ENCODE measurements around the gene PROSER1. TPM values are rescaled to one million over a fixed set of nuclear protein-coding genes. Genes with fewer than 3 reads are reported as not detected.

PROSER1 gene
- total RNA-seq, 2 donors from 2014 or later: 14.8 to 19.8 TPM

DNA sequence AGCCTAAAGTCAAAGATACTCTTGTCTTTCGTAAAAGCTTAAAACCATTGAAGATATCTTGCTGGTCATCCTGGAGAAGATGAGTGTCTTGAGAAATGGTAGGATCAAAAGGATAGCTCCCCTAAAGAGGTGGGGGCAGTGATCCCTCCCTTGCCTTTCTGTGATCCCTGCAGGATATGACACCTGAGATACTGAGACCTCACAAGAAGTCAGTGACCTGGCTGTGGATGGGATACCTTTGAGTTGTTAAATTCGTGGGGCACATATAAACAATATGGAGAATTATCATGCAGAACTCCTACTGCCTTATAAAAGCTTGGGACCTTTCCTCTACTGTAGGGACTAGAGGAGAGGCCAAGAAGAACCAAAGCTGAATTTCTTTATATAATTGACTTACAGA is 68.7 kb downstream of the PROSER1 start:
- no peak for DNase-seq (ENCODE audit: low spot score)
- intact Hi-C loops (cut with DNase I): no loop called here

DNA sequence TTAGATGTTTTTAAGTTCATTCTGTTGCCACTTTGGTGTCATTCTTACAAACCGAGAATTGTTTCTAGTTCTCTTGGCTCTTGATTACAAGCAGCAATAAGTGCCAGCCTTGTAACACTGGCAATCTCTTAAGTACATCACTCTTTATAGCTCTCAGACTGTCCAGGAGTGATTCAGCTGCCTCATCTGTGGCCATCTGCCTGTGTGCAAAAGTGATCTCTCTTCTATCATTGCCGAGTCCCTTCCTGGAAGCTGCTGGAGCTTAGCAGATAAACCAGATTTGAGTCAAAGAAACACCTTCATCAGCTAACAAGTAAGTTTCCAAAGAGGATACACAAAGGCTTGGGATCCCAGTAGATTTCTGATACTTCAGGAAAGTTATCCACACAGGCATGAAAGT is 70.4 kb downstream of the PROSER1 start:
- no peak for DNase-seq (ENCODE audit: low spot score)
- intact Hi-C loops (cut with DNase I): no loop called here

- intact Hi-C loops (cut with DNase I): no loop called here
These were observed 72.6 kb downstream of the PROSER1 start for GRCh38 chr13:38965281-38965680.

GRCh38 chr13:38960175-38960574 is 77.7 kb downstream of the PROSER1 start:
- DNase-seq (ENCODE audit: low spot score): no peak
- intact Hi-C loops (cut with DNase I): loop anchor here in 1 of 2 donors (5.0 kb wide), 1 partner anchor 1157 kb away; no protein-coding TSS in a partner anchor

More at GRCh38 chr13:38965281-38965680, 72.6 kb downstream of the PROSER1 start:
- no peak for DNase-seq (ENCODE audit: low spot score)

Other genes with a start within 250 kb of the PROSER1 start
- gene STOML3, start 47.3 kb downstream of the PROSER1 start, total RNA-seq: not detected
- 10 to 100 TPM; 15.0 to 22.9 TPM for gene NHLRC3, start 367 bp upstream of the PROSER1 start, total RNA-seq